ENCODE measurements around the gene LHFPL2.
"Not testable (repeated sequence)": the region's sequence is repeated elsewhere in the genome, so short reads cannot be mapped to it uniquely, and the experiment has no call there.

LHFPL2 gene

GRCh38 chr5:78497573-78498533, 150.7 kb downstream of the LHFPL2 start:
- DNase-seq = no peak

DNA sequence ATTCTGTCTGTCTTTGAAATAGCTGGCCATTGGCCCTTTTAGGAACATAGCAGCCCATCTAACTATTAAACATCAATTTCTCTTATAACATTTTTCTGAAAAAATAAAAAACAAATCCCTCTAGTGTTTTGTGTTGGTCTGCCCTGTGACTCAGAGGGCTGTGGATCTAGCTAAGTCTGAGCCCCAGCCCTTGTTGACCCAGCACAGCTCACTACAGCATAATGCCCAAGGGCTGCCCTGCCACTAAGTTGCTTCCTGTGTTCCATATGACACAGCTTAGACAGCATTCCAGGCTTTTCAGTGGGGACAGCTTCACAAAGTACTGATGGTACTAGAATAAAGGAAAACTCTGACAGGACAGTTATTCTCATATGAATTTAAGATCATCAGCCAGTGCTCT, 152.2 kb downstream of the LHFPL2 start:
- DNase-seq = no peak

DNA sequence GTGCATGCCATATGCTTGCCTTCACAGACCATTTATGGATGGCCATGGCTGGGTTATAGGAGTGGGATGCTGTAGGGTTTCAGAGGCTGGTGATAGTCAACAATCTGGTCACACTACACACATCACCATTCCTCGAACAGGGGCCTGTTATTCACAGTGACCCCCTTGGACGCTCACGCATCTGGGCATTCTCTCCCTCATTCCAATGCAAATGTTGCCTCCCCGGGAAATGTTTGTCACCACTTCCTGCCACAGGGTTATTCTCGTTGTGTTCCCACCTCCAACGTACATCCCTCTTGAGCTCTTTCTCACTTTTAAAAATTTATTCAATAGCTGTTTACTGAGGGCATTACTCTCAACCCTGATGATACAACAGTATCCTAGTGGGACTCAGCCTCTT, 152.8 kb downstream of the LHFPL2 start:
- no peak for DNase-seq

DNA sequence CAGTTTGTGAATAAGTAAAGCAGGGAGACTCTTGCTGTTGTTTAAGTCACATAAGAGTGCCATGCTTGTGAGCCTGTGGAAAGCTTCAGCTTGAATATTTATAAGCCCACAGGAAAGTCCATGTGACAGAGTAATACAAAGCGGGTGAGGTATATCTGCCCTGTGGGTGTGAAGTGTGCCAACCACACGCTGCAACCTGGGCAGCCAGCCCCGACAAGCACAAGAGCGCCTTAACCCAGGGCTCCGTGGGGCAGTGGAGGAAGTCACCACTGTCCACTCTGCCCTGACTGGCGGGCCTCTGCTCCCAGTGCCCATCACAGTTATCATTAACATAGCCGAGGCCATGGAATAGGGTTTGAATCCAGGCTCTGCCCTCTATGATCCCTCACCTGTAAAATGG, 155.9 kb downstream of the LHFPL2 start:
- DNase-seq = no peak

GRCh38 chr5:78492224-78492623, 156.3 kb downstream of the LHFPL2 start:
- no peak for DNase-seq

GRCh38 chr5:78490709-78491485, 157.7 kb downstream of the LHFPL2 start:
- DNase-seq = no peak

DNA sequence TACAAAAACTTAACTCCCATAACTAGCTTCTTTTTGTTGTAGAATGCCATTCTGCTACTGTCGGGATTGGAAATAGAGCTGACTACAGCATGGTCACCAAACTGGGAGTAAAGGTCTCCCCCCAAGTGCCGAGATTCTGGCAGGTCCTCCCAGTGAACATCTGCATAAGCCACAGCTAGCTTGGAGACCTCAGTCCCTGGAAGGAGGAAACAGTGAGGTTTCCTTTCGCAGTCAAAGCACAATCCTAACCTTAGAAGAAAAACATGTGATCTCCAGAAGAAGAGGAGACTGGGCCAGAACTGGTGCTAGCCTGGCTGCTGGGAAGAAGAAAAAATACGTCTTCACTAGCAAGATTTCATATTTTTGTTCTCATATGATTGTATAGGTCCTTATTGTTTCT, 160.7 kb downstream of the LHFPL2 start:
- DNase-seq = no peak

DNA sequence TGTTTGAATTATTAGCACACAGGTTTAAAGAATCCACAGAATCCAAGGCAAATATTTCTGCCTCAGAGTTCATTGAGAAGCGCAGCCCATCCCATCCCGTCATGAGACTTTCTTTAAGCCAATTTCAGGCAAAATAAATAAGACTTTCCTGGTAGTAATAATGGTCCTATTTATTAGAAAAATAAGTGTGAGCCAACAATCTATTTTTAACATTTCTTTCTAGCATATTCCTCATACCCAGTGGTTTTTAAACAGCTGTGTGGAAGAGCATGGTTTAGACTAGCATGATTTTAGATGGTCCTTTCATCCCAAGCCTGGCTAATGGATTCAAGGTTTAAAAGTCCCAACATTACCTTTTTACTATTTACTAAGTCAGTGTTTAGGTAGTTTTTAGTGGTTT, 162.4 kb downstream of the LHFPL2 start:
- no peak for DNase-seq

GRCh38 chr5:78483809-78484521, 164.6 kb downstream of the LHFPL2 start:
- DNase-seq = no peak

GRCh38 chr5:78482948-78483347, 165.6 kb downstream of the LHFPL2 start:
- DNase-seq = no peak

DNA sequence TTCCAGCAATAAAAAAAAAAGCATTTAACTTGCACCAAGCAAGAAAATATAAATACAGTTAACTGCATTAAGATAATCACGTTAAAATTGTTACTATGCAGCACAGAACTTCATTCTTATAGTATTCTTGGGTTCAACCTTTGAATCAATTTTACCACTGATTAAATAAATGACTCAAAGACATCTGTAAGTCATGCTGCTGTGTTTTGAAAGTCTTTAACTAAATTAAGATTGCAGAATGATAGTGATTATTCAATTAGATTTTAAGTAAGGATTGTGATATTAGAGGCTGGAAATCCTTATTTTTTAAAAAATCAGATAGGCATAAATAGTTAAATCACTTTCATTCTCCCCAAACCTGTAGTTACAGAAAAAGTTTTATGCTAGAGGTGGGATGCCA, 171.8 kb downstream of the LHFPL2 start:
- no peak for DNase-seq

GRCh38 chr5:78475370-78475769, 173.2 kb downstream of the LHFPL2 start:
- no peak for DNase-seq

- DNase-seq = no peak
Observed at GRCh38 chr5:78473751-78474150, 174.8 kb downstream of the LHFPL2 start.

GRCh38 chr5:78472469-78473106, 176.0 kb downstream of the LHFPL2 start:
- no peak for DNase-seq

DNA sequence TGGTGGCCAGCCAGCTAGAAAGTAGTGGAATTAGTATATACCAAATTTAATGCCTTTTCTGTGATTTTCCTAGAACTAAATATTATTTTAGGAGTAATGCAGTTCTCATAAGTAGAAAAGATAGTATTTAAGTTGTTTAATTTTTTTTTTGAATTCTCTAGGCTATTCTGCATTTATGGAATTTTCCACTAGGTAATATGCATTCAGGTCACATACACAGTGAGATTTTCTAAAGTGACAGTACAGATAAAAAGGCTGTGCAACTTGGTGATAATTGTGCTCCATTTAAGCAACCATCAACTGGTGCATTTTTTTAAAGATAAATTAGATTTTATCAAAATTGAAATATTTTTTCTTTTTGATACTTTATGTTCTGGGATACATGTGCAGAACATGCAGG, 176.7 kb downstream of the LHFPL2 start:
- DNase-seq = no peak

DNA sequence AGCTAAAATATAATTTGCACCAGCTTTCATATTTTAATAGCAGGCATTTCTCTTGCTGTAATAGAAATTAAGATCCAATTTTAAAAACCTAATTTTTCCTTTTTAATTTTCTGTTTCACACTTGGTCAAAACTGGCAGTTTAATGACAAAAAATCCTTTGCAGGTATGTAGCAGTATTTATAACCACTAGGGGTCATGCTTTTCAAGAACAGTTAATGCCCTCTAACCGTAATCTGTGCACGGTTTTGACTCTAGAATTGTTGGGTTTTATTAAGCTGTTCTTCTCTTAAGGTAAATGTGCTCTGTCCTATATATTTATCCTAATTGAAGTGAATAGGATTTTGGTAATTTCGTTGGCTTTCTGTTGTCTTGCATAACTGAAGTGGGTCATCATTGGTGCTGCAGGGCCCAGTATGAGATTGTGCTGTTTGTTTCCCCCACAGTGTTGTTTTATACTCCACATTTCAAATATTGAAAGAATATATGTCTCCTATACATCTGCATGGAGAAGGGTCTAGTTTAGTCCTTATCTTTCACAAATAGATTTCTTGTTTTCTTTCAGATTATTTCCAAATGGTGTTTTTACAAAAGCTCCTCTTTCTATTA, 180.7 kb downstream of the LHFPL2 start:
- DNase-seq = peak; percentile 0

DNA sequence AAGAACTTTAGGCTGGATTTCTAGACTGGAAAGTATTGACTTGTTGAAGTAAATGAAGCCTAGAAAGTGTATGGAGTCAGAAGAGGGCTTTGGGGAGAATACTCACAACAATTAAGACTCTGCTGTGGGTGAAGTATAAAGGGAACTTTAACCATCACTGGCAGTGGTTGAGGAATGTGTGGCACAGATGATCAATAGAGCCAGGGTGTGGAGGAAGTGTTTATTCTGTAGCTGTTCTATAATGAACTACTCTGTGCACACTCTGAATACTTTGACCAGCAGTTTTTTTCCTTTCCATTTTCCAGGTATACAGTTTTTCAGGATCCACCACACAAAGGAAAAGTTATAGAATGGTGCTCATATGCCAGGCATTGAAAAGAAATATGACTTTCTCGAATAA, 181.4 kb downstream of the LHFPL2 start:
- no peak for DNase-seq

- no peak for DNase-seq
Observed at GRCh38 chr5:78458843-78459242, 189.7 kb downstream of the LHFPL2 start.

- DNase-seq = not testable (repeated sequence)
Observed at GRCh38 chr5:78457507-78457906, 191.1 kb downstream of the LHFPL2 start.

- DNase-seq = no peak
Observed at GRCh38 chr5:78449103-78449502, 199.5 kb downstream of the LHFPL2 start.

DNA sequence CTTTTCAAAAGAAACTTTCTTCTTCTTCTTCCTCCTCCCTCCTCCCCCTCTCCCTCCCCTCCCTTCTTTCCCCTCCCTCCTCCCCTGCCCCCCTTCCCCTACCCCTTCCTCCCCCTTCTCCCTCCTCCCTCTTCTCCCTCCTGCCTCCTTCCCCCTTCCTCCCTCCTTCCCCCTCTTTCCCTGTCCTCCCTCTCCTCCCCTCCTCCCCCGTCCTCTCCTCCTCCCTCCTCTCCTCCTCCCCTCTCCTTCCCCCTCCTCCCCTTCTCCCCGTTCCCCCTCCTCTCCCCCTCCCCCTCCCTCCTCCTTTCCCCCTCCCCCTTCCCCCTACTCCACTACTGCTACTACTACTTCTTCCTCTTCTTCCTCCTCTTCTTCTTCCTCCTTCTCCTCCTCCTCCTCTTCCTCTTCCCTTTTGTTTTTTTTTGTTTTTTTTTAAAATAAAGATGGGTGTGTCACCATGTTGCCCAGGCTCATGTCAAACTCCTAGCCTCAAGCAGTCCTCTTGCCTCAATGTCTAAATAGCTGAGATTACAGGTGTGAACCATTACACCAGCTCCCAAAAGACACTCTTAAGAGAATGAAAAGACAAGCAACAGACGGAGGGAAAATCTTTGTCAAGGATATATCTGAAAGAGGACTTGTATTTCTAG, 200.7 kb downstream of the LHFPL2 start:
- DNase-seq = no peak

All from NCI-H345 (cell line).